Measurements from ENCODE around the gene GRAP2.

DNA sequence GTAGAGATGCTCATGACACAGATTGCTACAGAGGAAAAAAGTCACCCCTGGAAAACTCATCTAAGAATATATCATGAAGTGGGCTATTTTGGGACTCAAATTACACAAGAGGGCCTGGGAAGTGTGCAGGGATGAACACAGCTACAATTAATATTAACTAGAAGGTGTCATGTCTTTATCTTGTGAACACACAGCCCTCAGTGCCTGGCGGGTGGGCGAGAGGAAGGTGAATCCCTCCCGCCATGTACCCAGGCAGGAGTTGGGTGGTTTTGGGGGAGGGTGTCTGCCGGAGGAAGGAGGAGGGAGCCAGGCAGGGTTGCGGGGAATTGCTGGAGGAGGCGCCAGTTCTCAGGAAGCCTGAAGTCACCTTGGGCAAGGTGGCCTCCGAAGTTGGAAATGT lies 88.7 kb downstream of the GRAP2 start:
- TF ChIP-seq, protein P1, sequence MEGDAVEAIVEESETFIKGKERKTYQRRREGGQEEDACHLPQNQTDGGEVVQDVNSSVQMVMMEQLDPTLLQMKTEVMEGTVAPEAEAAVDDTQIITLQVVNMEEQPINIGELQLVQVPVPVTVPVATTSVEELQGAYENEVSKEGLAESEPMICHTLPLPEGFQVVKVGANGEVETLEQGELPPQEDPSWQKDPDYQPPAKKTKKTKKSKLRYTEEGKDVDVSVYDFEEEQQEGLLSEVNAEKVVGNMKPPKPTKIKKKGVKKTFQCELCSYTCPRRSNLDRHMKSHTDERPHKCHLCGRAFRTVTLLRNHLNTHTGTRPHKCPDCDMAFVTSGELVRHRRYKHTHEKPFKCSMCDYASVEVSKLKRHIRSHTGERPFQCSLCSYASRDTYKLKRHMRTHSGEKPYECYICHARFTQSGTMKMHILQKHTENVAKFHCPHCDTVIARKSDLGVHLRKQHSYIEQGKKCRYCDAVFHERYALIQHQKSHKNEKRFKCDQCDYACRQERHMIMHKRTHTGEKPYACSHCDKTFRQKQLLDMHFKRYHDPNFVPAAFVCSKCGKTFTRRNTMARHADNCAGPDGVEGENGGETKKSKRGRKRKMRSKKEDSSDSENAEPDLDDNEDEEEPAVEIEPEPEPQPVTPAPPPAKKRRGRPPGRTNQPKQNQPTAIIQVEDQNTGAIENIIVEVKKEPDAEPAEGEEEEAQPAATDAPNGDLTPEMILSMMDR (optimal IDR thresholded peaks at IDR 0.05 in 1 of 3, IDR thresholded peaks at IDR 0.05 in 1 of 3, conservative IDR thresholded peaks at IDR 0.05 in 1 of 3; ENCODE audit: extremely low read depth in 1 of 3, insufficient read depth in 2 of 3, low read length in 3 of 3) = no peak
- no peak for TF ChIP-seq EZH2 (IDR thresholded peaks at IDR 0.05; ENCODE audit: low read length)

All from keratinocyte (primary cell).